Hematopoietic multipotent progenitor cell treated with erythropoietin and hydrocortisone succinate and interleukin-3 and kit ligand, for 8 days (in vitro differentiated cells): Measurements from ENCODE around the gene EVC.
"Not testable (repeated sequence)": the region's sequence is repeated elsewhere in the genome, so short reads cannot be mapped to it uniquely, and the experiment has no call there.

Experiments used
- DNase-seq: peaks from one replicate; pipeline ENCODE4 v3.0.0-alpha.2; 2015

Gene EVC

GRCh38 chr4:5795580-5795979 is 84.6 kb downstream of the EVC start:
- DNase-seq, result no peak

DNA sequence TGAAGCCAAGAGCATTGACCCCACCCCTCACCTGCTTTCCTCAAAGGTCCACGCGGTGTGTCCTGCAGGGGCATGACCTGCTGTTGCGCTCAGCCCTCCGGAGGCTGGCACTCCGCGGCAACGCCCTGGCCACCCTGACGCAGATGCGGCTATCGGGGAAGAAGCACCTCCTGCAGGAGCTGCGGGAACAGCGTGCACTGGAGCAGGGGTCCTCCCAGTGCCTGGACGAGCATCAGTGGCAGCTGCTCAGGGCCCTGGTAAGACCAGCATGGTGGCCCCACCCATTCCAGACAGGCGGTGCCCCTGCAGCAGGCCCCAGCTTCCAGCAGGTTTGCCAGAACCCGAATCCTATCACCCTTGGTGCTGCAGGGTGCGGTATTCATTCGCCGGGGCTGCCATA is 86.0 kb downstream of the EVC start:
- DNase-seq, result no peak

DNA sequence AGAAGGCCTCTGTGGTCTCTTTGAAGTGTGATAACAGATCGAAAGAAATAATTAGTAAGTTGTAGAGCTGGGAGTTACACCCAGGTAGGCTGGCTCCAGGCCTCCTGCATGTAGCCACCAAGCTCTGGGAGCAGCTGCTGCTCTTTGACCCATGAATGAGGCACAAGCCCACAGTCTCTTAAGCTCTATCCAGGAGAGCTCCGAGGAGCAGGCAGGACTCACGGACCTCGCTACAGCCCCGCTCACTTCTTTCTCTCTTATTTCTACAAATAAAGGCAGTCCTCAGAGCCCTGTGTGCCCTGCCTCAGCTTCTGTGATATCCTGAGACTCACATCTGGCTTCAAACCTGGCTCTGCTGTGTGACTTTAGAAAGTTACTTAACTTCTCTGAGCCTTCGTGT is 86.9 kb downstream of the EVC start:
- DNase-seq, result no peak

- no peak for DNase-seq
Observed at GRCh38 chr4:5798462-5798861, 87.5 kb downstream of the EVC start.

DNA sequence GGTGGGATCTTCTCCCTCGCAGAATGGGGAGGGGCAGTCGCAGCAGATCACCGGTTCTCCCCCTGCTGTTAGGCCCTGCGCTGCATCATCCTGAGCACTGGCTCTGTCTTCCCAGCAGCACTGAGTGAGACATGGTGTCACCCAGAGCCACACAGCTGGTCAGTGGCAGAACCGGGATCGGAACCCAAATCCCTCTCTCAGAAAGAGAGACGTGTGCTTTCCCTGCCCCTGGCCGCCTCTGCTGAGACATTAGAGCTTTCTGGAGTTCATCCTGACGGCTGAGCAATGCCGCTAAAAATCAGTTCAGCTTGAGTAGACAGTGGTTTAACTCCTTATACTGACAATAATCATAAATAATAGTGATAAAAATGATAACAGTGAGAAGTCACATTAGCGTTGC is 87.9 kb downstream of the EVC start:
- DNase-seq, result no peak

- no peak for DNase-seq
Observed at GRCh38 chr4:5799406-5799805, 88.4 kb downstream of the EVC start.

DNA sequence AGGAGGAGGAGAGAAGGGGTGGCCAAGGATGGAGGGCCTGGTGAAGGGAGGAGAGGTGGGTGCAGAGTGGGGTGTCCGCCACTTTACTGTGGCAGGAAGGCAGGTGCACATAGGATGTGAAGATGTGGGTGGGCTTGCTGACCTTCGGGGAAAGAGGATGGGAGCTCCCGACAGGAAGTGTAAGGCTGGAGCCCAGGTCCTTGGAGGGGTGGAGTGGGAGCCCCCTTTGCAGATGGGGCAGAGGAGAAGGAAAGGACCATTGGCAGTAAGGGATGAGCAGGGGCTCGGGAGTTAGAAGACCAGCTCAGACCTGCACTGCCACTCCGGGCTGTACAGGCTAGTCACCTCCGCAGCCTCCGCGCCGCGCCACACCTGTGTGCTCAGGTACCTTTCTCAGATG is 89.5 kb downstream of the EVC start:
- DNase-seq, result no peak

- DNase-seq, result no peak
Observed at GRCh38 chr4:5801696-5802095, 90.7 kb downstream of the EVC start.

DNA sequence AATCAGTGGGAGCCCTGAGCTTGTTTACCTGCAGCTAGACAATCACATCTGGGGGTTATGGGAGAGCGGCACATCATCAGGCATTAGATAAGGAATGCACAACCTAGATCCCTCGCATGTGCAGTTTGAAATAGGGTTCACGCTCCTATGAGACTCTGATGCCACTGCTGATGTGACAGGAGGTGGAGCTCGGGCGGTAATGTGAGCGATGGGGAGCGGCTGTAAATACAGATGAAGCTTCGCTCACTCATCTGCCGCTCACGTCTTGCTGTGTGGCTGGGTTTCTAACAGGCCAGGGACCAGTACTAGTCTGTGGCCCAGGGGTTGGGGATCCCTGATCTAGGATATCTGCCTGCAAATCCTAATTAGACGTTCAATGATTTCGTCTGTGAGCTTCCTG is 91.6 kb downstream of the EVC start:
- DNase-seq, result no peak

DNA sequence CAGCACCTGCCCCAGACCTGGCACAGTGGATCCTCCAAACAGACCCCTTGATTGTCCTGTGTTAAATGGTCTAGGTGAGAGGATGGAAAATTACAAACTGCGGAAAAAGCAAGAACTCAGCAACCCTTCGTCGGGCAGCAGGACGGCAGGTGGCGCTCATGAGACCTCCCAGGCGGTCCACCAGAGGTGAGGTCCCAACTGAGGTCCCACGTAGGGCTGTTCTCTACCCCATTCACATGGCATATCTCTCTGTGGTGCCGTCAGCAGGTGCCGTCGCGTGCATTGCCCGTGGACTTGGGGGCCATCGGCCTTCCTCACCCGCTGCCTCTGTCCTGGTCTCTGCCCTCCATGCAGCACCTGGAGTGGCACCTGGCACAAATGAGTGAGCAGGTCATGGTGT is 93.7 kb downstream of the EVC start:
- DNase-seq, result no peak

DNA sequence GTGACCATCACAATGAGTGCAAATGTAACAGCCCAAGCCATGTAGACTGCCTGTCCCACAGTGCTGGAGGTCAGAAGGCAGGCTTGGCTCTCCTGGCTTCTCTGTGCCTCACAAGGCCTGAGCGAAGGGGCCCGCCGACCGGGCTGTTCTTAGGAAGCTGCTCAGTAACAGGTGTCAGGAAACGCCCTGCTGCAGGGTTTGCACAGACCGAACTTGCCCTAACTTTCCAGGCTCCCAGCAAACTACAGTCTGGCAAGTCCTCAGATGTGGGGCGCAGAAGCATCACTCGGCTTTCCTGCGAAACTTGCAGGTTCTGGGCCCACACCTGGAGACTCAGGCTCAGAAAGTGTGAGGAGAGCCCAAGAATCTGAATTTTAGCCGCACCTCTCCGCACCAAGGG is 94.3 kb downstream of the EVC start:
- DNase-seq, result no peak

- DNase-seq, result no peak
Observed at GRCh38 chr4:5808081-5808741, 97.2 kb downstream of the EVC start.

DNA sequence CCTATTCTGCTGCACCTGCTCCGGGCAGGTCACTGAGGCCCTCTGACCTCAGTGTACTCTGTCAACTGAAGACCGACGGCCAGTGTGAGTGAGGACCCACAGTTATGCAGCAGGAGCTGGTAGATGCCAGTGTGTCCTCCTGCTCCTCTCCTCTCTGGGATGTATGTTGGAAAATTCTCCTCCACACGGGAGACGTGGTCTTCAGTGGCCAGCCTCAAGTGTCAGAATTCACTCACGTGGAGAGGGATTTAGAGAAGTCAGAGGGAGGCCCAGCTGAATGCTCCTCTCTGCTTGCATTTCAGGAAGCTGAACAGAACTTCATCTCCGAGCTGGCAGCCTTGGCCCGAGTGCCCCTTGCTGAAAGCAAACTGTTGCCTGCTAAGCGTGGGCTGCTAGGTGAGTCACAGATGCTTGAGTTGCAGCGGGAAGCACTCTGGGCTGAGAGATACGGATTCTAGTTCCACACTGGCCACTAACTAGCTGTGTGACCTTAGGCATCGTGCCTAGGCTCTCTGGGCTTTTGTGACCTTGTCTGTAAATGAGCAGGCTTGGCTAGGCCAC is 98.3 kb downstream of the EVC start:
- DNase-seq, result no peak

GRCh38 chr4:5810151-5810550 is 99.2 kb downstream of the EVC start:
- no peak for DNase-seq

GRCh38 chr4:5810770-5811430 is 99.9 kb downstream of the EVC start:
- DNase-seq, result no peak

- not testable (repeated sequence) for DNase-seq
Observed at GRCh38 chr4:5812057-5812456, 101.1 kb downstream of the EVC start.

GRCh38 chr4:5812506-5813229 is 101.7 kb downstream of the EVC start:
- DNase-seq, result peak; percentile 86

DNA sequence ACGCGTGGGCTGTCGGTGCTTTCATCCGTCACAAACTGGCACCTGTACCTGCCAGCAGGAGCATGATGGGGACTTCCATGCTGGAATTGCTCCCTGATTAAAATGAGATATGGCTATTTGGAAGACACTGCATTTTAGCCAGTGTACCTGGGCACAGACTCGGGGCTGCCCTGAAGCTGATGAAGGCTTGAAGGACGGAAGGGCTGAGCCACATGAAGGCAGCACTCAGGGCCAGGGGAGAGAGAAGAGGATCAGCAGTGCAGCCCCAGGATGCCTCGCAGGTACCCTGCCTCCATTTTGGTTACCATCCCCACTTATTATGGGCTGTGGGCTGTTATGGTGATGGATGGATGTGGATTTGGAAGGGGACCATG is 102.9 kb downstream of the EVC start:
- no peak for DNase-seq

GRCh38 chr4:5814421-5814820 is 103.4 kb downstream of the EVC start:
- no peak for DNase-seq

- DNase-seq, result no peak
Observed at GRCh38 chr4:5815641-5816040, 104.6 kb downstream of the EVC start.

DNA sequence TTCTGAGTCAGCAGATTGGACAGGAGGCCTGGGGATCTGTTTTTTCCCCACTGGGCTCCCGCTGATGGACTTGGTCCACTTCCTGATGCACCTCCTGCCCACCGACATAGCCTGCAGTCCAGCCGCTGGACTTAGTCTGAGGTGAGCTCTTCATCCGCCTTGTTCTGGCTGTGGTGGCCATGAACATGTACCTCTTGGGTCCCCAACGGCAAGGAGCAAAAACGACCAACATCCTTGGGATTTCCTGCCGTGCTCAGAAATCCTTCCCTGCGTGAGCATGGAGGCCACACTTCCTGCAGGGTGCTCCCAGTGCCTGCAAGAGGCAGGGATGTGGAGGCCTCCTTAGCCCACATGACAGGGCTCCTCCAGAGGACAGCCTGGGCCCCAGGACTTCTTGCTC is 105.1 kb downstream of the EVC start:
- DNase-seq, result no peak

DNA sequence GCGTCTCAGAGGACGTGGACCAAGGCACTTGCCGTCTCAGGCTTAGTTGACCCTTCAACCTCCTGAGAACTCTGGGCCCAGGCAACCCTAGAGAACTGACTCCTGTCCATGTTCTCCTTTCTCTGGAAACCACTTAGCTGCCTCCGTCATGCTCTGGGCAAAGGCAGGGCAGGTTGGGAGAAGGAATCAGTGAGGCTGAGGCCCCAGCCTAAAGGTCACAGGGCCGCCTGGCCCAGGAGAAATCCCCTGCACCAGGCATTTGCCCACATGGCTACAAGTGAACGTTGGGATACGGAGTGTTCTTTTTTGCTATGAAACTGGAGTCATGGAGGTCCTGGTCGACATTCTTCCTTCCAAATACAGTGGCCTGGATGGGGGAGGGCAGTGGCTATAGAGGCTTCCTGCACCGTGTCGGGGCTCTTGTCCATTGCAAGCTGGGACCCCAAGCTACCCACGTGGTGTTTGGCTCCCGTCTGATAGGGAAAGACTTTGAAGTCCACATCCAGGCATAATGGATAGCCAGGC is 105.9 kb downstream of the EVC start:
- no peak for DNase-seq

- peak; percentile 9 for DNase-seq
Observed at GRCh38 chr4:5821665-5822358, 110.8 kb downstream of the EVC start.
